Measurements from ENCODE around the gene PRPF8. TPM values are rescaled to one million over a fixed set of nuclear protein-coding genes. Genes with fewer than 3 reads are reported as not detected.
"Not testable (repeated sequence)": the region's sequence is repeated elsewhere in the genome, so short reads cannot be mapped to it uniquely, and the experiment has no call there.

Gene PRPF8
- total RNA-seq, 4 donors from 2014 or later: 123 to 413 (median 243) TPM

DNA sequence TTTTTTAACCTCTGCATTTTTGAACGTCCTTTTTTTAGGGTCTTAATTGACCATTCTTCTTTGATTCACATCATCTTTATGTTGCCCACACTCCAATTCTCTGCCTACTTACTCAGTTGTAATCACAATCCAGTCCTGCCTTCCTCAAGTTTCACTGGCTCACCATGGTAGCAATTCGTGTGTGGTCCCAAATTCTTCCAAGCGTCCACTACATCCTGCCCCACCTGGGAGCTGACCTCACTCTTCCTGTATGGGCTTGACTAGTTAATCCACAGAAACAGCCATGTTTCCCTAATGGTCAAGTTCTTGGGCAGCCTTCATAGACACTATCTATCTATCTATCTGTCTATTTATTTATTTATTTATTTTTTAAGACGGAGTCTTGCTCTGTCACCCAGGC is 18.4 kb upstream of the PRPF8 start:
- no peak overlapping the region for H3K27ac ChIP-seq
- no peaks in the 10 kb centered on the region for H3K4me1 ChIP-seq
- no peaks in the 10 kb centered on the region for H3K36me3 ChIP-seq
- no peak for TF ChIP-seq POLR2A (IDR thresholded peaks at IDR 0.05)
- TF ChIP-seq, protein P1, sequence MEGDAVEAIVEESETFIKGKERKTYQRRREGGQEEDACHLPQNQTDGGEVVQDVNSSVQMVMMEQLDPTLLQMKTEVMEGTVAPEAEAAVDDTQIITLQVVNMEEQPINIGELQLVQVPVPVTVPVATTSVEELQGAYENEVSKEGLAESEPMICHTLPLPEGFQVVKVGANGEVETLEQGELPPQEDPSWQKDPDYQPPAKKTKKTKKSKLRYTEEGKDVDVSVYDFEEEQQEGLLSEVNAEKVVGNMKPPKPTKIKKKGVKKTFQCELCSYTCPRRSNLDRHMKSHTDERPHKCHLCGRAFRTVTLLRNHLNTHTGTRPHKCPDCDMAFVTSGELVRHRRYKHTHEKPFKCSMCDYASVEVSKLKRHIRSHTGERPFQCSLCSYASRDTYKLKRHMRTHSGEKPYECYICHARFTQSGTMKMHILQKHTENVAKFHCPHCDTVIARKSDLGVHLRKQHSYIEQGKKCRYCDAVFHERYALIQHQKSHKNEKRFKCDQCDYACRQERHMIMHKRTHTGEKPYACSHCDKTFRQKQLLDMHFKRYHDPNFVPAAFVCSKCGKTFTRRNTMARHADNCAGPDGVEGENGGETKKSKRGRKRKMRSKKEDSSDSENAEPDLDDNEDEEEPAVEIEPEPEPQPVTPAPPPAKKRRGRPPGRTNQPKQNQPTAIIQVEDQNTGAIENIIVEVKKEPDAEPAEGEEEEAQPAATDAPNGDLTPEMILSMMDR (IDR thresholded peaks at IDR 0.05): no peak
- intact Hi-C loops (cut with DNase I; ENCODE audit: low total_unique reads): no loop called here
- H3K27me3 ChIP-seq: no peaks in the 10 kb centered on the region
- DNase-seq: no peak
- no peaks in the 10 kb centered on the region for H3K9me3 ChIP-seq
- H3K4me3 ChIP-seq: no peak overlapping the region

DNA sequence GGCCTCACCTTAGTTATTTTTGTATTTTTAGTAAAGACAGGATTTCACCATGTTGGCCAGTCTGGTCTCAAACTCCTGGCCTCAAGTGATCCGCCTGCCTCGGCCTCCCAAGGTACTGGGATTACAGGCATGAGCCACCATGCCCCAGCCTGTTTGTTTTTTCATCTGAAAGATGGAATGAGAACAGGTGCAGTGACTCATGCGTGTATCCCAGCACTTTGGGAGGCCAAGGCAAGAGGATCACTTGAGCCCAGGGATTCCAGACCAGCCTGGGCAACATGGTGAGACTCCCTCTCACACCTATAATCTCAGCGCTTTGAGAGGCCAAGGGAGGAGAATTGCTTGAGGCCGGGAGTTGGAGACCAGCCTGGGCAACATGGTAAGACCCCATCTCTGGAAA is 15.2 kb upstream of the PRPF8 start:
- H3K4me1 ChIP-seq; H3K27ac ChIP-seq; DNase-seq; H3K4me3 ChIP-seq; intact Hi-C loops (cut with DNase I; ENCODE audit: low total_unique reads); H3K36me3 ChIP-seq; H3K9me3 ChIP-seq; H3K27me3 ChIP-seq: not testable (repeated sequence)

DNA sequence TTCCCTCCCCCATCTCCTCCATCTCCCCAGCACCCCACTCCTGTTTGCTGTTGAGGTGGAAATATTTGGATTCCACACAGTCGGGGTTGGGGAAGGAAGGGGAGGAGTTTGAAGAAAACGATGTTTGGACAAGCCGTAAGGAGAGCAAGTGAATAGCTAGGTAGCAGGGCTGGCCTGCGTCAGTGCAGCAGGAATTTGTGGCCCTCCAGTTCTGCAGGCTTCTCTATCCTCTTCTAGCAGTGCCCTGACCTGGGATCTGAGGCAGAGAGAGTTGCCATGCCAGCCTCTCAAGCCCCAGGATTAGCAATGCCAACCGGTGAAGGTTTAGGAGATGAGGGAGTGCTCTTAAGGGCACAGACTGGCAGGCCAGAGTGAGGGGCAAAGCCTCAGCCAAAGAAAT is 13.0 kb upstream of the PRPF8 start:
- Histone ChIP-seq H3K36me3 (no peaks in the 10 kb centered on the region), H3K4me3 (no peak overlapping the region), H3K27ac (no peak overlapping the region), H3K9me3 (no peaks in the 10 kb centered on the region), H3K27me3 (no peaks in the 10 kb centered on the region), H3K4me1 (no peaks in the 10 kb centered on the region)
- TF ChIP-seq, protein P1 (IDR thresholded peaks at IDR 0.05): no peak
- TF ChIP-seq POLR2A (IDR thresholded peaks at IDR 0.05): no peak
- no peak for DNase-seq
- intact Hi-C loops (cut with DNase I; ENCODE audit: low total_unique reads): no loop called here

DNA sequence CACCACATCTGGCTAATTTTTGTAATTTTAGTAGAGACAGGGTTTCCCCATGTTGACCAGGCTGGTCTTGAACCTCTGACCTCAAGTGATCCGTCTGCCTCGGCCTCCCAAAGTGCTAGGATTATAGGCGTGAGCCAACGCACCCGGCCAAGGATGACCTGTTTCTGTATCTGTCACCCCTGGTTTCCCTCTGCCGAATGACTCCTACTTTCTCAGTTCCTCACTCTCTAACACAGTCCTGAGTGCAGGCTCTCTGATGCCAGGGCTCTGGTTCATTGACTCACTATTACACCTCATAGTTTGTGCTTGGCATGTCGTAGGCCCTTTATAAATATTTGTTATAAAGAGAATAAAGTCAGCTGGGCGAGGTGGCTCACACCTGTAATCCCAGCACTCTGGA is 10.7 kb upstream of the PRPF8 start:
- TF ChIP-seq POLR2A (IDR thresholded peaks at IDR 0.05): no peak
- TF ChIP-seq, protein P1 (IDR thresholded peaks at IDR 0.05): no peak
- no peak for DNase-seq
- intact Hi-C loops (cut with DNase I; ENCODE audit: low total_unique reads): no loop called here
- H3K27ac ChIP-seq: no peak overlapping the region
- H3K9me3 ChIP-seq: no peaks in the 10 kb centered on the region
- no peaks in the 10 kb centered on the region for H3K36me3 ChIP-seq
- no peak overlapping the region for H3K4me3 ChIP-seq
- no peaks in the 10 kb centered on the region for H3K4me1 ChIP-seq
- H3K27me3 ChIP-seq: no peaks in the 10 kb centered on the region

DNA sequence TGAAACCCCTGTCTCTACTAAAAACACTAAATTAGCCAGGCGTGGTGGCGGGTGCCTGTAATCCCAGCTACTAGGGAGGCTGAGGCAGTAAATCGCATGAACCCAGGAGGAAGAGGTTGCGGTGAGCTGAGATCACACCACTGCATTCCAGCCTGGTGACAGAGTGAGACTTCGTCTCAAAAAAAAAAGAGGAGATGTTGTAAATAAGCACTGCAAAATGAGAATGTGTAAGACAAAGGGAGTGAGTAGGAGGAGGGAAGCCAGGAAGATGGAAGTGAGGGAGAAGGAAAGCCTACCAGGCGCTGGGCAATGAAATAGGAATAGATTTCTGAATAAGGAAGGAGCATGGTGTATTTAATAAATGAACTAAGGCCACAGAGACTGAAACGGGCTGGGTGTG is 8.7 kb upstream of the PRPF8 start:
- Histone ChIP-seq H3K4me1 (no peaks in the 10 kb centered on the region), H3K9me3 (no peaks in the 10 kb centered on the region), H3K27me3 (no peaks in the 10 kb centered on the region), H3K36me3 (no peaks in the 10 kb centered on the region), H3K4me3 (no peak overlapping the region), H3K27ac (no peak overlapping the region)
- TF ChIP-seq POLR2A (IDR thresholded peaks at IDR 0.05): no peak
- TF ChIP-seq, protein P1 (IDR thresholded peaks at IDR 0.05): no peak
- intact Hi-C loops (cut with DNase I; ENCODE audit: low total_unique reads): no loop called here
- no peak for DNase-seq

DNA sequence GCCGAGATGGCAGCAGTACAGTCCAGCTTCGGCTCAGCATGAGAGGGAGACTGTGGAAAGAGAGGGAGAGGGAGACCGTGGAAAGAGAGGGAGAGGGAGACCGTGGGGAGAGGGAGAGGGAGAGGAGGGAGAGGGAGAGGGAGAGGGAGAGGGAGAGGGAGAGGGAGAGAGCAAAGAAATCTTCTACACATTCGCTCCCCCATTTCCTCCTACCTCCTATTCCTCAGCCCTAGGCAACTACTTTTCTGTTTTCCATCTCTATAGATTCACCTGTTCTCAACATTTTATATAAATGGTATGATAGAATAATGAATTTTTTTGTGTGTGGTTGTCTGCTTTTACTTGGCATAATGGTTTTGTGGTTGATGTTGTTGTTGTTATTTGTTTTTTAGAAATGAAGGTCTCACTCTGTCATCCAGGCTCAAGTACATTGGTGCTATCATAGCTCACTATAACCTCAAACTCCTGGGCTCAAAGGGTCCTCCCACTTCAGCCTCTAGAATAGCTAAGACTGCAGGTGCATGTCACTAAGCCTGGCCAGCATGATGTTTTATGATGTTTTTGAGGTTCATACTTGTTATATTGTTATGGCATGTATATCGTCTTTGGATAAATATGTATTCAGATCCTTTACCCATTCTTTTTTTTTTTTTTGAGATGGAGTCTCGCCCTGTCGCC is 6.0 kb upstream of the PRPF8 start:
- TF ChIP-seq, protein P1 (IDR thresholded peaks at IDR 0.05): no peak
- no peak for TF ChIP-seq POLR2A (IDR thresholded peaks at IDR 0.05)
- Histone ChIP-seq H3K27ac (no peak overlapping the region), H3K4me1 (no peaks in the 10 kb centered on the region), H3K4me3 (no peak overlapping the region), H3K36me3 (no peaks in the 10 kb centered on the region), H3K9me3 (no peaks in the 10 kb centered on the region), H3K27me3 (no peaks in the 10 kb centered on the region)
- no peak for DNase-seq
- intact Hi-C loops (cut with DNase I; ENCODE audit: low total_unique reads): no loop called here

DNA sequence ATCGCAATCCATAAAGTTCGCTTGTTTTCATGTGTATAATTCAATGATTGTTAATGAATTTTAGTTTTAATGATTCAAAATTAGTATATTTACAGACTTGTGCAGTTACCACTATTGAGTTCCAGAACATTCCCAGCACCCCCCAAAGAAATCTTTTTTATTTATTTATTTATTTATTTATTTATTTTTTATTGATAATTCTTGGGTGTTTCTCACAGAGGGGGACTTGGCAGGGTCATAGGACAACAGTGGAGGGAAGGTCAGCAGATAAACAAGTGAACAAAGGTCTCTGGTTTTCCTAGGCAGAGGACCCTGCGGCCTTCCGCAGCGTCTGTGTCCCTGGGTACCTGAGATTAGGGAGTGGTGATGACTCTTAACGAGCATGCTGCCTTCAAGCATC is 3.7 kb upstream of the PRPF8 start:
- H3K9me3 ChIP-seq; intact Hi-C loops (cut with DNase I; ENCODE audit: low total_unique reads); H3K27ac ChIP-seq; H3K27me3 ChIP-seq; H3K4me1 ChIP-seq; DNase-seq; H3K4me3 ChIP-seq; H3K36me3 ChIP-seq: not testable (repeated sequence)
